GM23338 (cell line): Measurements from ENCODE around the gene BCL11B. TPM values are rescaled to one million over a fixed set of nuclear protein-coding genes. Genes with fewer than 3 reads are reported as not detected.

Source experiments
- ATAC-seq: fragments of 200-7000 bp; cut with Tn5 transposase; 3 replicates; pipeline ENCODE4 v1.9.1; 2020
- DNase-seq: peaks from one replicate; pipeline ENCODE4 v3.0.0-alpha.2; 2015; ENCODE audit warnings: low spot score
- H2AFZ ChIP-seq: fragments of 200-600 bp; sonication (generic); 2 replicates; pipeline ENCODE4 v1.8.0; 2016; ENCODE audit warnings: antibody characterized with exemption, mild to moderate bottlenecking, moderate library complexity
- H3F3A ChIP-seq: fragments of 200-600 bp; sonication (generic); replicated peaks from 2 replicates; pipeline ENCODE4 v1.8.0; 2017; ENCODE audit warnings: antibody characterized with exemption, mixed run types, low read depth
- H3K27ac ChIP-seq: fragments of 200-600 bp; sonication (generic); 2 replicates; pipeline ENCODE4 v1.6.1; 2016; ENCODE audit warnings: low read depth
- H3K27me3 ChIP-seq: fragments of 200-600 bp; sonication (generic); 2 replicates; pipeline ENCODE4 v1.8.0; 2016; ENCODE audit warnings: mild to moderate bottlenecking, mixed run types, moderate library complexity; ENCODE audit not compliant: insufficient read depth
- H3K36me3 ChIP-seq: fragments of 200-600 bp; sonication (generic); 2 replicates; pipeline ENCODE4 v1.8.0; 2016; ENCODE audit warnings: mild to moderate bottlenecking; ENCODE audit not compliant: insufficient read depth
- H3K4me1 ChIP-seq: fragments of 200-600 bp; sonication (generic); 2 replicates; pipeline ENCODE4 v1.8.0; 2016; ENCODE audit warnings: mild to moderate bottlenecking, moderate library complexity; ENCODE audit not compliant: insufficient read depth
- H3K4me2 ChIP-seq: fragments of 200-600 bp; sonication (generic); 2 replicates; pipeline ENCODE4 v1.7.1; 2017; ENCODE audit warnings: mixed run types
- H3K4me3 ChIP-seq: fragments of 200-600 bp; sonication (generic); 2 replicates; pipeline ENCODE4 v1.6.1; 2016; ENCODE audit warnings: mixed run types
- H3K79me2 ChIP-seq: fragments of 200-600 bp; sonication (generic); replicated peaks from 2 replicates; pipeline ENCODE4 v1.8.0; 2017; ENCODE audit warnings: mild to moderate bottlenecking; ENCODE audit not compliant: insufficient read depth
- H3K9me2 ChIP-seq: fragments of 200-600 bp; sonication (generic); 2 replicates; pipeline ENCODE4 v1.8.0; 2017; ENCODE audit not compliant: insufficient read depth
- H4K20me1 ChIP-seq: fragments of 200-600 bp; sonication (generic); replicated peaks from 2 replicates; pipeline ENCODE4 v1.8.0; 2017; ENCODE audit warnings: mild to moderate bottlenecking; ENCODE audit not compliant: insufficient read depth
- H3K27ac Mint-ChIP-seq: 2 replicates; pipeline ENCODE4 v1.8.0; 2020; ENCODE audit warnings: inconsistent platforms, mild to moderate bottlenecking, moderate library complexity, mixed read lengths
- H3K27me3 Mint-ChIP-seq: 3 replicates; pipeline ENCODE4 v1.8.0; 2022; ENCODE audit warnings: low read depth, mild to moderate bottlenecking, moderate library complexity, mixed read lengths, inconsistent platforms; ENCODE audit not compliant: insufficient read depth, poor library complexity
- H3K36me3 Mint-ChIP-seq: 3 replicates; pipeline ENCODE4 v1.8.0; 2021; ENCODE audit warnings: low read depth, mild to moderate bottlenecking, inconsistent platforms, moderate library complexity, mixed read lengths
- H3K4me1 Mint-ChIP-seq: 3 replicates; pipeline ENCODE4 v1.8.0; 2020; ENCODE audit warnings: mild to moderate bottlenecking, inconsistent platforms, mixed read lengths
- H3K4me3 Mint-ChIP-seq: 3 replicates; pipeline ENCODE4 v1.8.0; 2021; ENCODE audit warnings: moderate library complexity, mild to moderate bottlenecking, inconsistent platforms, mixed read lengths
- H3K9me3 Mint-ChIP-seq: 3 replicates; pipeline ENCODE4 v1.8.0; 2020; ENCODE audit warnings: moderate library complexity, mild to moderate bottlenecking, inconsistent platforms, mixed read lengths
- CREB1 ChIP-seq: fragments of 250-450 bp; sonication (Bioruptor Pico); IDR thresholded peaks from 2 replicates; pipeline ENCODE4 v1.5.0; 2020; ENCODE audit warnings: low read depth, mild to moderate bottlenecking, moderate library complexity
- EZH2 ChIP-seq: fragments of 200-600 bp; sonication (generic); IDR thresholded peaks from one replicate; pipeline ENCODE4 v1.8.0; 2017; ENCODE audit warnings: antibody characterized with exemption, mild to moderate bottlenecking, low read depth; ENCODE audit not compliant: unreplicated experiment
- EZH2phosphoT487 ChIP-seq: fragments of 200-600 bp; sonication (generic); IDR thresholded peaks from one replicate; pipeline ENCODE4 v1.8.1; 2018; ENCODE audit warnings: antibody characterized with exemption; ENCODE audit not compliant: unreplicated experiment
- JUNB ChIP-seq: IDR thresholded peaks from one replicate; pipeline ENCODE4 v1.6.1; 2016; ENCODE audit warnings: antibody characterized with exemption; ENCODE audit not compliant: unreplicated experiment
- NANOG ChIP-seq: IDR thresholded peaks from 2 replicates; pipeline ENCODE4 v1.6.1; 2016; ENCODE audit warnings: antibody characterized with exemption, borderline replicate concordance
- POLR2AphosphoS5 ChIP-seq: IDR thresholded peaks from 2 replicates; pipeline ENCODE4 v1.6.1; 2016; ENCODE audit warnings: antibody characterized with exemption, low read depth
- ZNF114 ChIP-seq: fragments of 250-450 bp; sonication (Bioruptor Pico); IDR thresholded peaks from 2 replicates; pipeline ENCODE4 v1.5.0; 2020; ENCODE audit warnings: mild to moderate bottlenecking, moderate library complexity
- ZNF331 ChIP-seq: fragments of 250-450 bp; sonication (Bioruptor Pico); IDR thresholded peaks from 2 replicates; pipeline ENCODE4 v1.5.0; 2020; ENCODE audit warnings: low read depth, mild to moderate bottlenecking, moderate library complexity
- polyA plus RNA-seq: library from polyadenylated mRNA; unstranded; fragments of >200 nt; fragmentation: Nextera tagmentation; extraction: Ambion mirVana; gene quantifications from 2 replicates; pipeline ENCODE4 v1.2.1, GENCODE V29; 2016
- total RNA-seq: library from RNA; depleted of rRNA; stranded (reverse); fragments of >200 nt; shearing (Covaris generic); gene quantifications from 2 replicates; pipeline ENCODE4 v1.2.3, GENCODE V29; 2014
- TF ChIP-seq, protein P1 (sequence below): IDR thresholded peaks from one replicate; pipeline ENCODE4 v1.6.1; 2018; ENCODE audit warnings: antibody characterized with exemption; ENCODE audit not compliant: unreplicated experiment
- TF ChIP-seq, protein P2 (sequence below): IDR thresholded peaks from 2 replicates; pipeline ENCODE4 v1.6.1; 2016; ENCODE audit warnings: antibody characterized with exemption

The BCL11B gene
- total and polyA plus RNA-seq, 2 experiments from 2014 or later = 2.4 to 6.7 TPM

DNA sequence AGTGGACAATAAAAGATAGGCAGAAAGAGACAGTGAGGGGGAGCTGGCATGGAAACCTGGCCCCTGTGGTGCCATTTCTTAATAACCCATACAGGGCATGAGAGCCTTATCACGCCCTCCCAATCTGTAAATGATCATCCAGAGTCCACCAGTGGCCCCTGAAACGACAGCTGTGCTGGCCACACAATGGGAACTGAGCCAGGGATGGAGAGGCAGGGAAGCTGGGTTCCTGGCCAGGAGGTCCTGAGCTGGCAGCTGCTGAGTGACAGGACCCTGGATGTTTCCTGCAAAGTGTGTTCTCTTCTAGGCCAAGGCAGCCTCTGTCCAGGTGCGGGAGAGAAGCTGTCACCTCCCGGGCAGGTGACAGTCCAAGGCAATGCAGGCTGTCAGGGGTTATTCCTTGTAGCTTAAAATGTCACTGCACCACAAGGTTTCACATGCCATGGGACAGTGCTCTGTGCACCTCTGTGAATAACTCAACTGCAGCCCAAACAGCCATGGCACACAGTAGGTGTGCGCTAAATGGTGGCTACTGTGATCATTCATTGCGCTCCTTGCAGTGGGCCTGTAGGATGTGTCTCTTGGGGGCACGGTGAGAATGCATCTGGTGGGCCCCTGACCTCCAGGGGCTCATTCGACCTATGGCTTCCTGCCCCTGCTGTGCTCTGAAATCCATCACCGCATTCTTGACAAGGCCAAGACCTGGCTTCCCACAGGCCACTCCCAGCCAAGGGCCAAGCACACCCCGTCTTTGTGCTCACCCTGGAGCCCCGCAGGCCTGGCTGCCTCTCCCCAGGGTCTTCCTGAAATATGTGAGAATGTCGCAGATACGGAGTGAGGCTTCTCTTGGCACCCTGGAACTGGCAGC is 46.3 kb upstream of the BCL11B start (continued):
- TF ChIP-seq, protein P1, sequence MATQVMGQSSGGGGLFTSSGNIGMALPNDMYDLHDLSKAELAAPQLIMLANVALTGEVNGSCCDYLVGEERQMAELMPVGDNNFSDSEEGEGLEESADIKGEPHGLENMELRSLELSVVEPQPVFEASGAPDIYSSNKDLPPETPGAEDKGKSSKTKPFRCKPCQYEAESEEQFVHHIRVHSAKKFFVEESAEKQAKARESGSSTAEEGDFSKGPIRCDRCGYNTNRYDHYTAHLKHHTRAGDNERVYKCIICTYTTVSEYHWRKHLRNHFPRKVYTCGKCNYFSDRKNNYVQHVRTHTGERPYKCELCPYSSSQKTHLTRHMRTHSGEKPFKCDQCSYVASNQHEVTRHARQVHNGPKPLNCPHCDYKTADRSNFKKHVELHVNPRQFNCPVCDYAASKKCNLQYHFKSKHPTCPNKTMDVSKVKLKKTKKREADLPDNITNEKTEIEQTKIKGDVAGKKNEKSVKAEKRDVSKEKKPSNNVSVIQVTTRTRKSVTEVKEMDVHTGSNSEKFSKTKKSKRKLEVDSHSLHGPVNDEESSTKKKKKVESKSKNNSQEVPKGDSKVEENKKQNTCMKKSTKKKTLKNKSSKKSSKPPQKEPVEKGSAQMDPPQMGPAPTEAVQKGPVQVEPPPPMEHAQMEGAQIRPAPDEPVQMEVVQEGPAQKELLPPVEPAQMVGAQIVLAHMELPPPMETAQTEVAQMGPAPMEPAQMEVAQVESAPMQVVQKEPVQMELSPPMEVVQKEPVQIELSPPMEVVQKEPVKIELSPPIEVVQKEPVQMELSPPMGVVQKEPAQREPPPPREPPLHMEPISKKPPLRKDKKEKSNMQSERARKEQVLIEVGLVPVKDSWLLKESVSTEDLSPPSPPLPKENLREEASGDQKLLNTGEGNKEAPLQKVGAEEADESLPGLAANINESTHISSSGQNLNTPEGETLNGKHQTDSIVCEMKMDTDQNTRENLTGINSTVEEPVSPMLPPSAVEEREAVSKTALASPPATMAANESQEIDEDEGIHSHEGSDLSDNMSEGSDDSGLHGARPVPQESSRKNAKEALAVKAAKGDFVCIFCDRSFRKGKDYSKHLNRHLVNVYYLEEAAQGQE = no peak
- TF ChIP-seq ZNF331 (CRISPR knock-in tag) = no peak
- no peak for TF ChIP-seq JUNB
- TF ChIP-seq CREB1 (CRISPR knock-in tag) = no peak
- no peak for TF ChIP-seq NANOG
- TF ChIP-seq POLR2AphosphoS5 = no peak

DNA sequence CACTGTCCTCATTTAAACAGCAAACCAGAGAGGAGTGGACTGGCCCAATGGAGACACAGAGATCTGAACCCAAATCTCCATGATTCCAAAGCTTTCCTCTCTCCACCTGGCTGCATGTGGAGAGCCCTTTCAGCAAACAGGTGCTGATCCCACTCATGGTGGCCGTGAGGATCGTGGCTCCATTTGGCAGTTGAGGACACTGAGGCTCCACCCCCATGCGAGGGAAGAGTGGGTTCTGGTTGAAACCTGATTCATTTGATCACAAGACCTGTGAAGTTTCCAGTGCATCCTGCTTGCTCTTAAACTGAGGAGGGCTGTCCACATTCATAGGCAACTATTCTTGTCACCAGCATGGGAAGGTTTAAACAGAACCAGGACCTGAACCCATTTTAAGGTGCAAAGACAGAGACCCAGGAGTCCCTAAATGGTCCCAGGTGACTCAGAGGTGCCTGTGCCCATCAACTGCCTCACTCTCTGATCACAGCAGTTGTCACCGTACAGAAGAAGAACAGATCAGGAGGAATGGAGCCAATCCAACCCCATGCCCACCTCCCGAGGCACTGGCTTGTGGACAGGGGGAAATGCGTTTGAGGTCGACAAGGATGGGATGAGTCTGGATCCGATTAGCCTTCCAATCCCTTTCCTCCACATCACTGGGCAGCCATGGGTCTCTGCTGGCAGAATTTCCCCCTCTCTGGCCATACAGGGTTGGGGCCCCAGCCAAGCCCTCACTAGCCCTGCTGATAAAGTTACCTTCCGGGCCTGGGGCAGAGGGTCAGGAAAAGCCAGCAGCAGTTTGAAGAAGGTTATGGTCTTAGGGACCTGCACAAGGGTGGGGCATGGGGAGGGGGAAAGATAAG is 45.5 kb upstream of the BCL11B start:
- Histone ChIP-seq H4K20me1 (no peaks in the 10 kb centered on the region), H3K4me3 (no peak overlapping the region), H3K4me1 (no peaks in the 10 kb centered on the region), H3K27me3 (no peaks in the 10 kb centered on the region), H3K4me2 (no peak overlapping the region), H3F3A (no peaks in the 10 kb centered on the region), H2AFZ (no peak overlapping the region), H3K9me2 (no peaks in the 10 kb centered on the region), H3K27ac (no peak overlapping the region), H3K79me2 (no peaks in the 10 kb centered on the region), H3K36me3 (no peaks in the 10 kb centered on the region)
- Mint-ChIP-seq H3K27me3 (peaks cover 4% of the 10 kb centered on the region), H3K36me3 (no peaks in the 10 kb centered on the region), H3K4me1 (peaks cover 28% of the 10 kb centered on the region), H3K4me3 (no peak overlapping the region), H3K9me3 (no peaks in the 10 kb centered on the region), H3K27ac (no peak overlapping the region)
- ATAC-seq = no peak
- no peak for DNase-seq
- TF ChIP-seq, protein P2, sequence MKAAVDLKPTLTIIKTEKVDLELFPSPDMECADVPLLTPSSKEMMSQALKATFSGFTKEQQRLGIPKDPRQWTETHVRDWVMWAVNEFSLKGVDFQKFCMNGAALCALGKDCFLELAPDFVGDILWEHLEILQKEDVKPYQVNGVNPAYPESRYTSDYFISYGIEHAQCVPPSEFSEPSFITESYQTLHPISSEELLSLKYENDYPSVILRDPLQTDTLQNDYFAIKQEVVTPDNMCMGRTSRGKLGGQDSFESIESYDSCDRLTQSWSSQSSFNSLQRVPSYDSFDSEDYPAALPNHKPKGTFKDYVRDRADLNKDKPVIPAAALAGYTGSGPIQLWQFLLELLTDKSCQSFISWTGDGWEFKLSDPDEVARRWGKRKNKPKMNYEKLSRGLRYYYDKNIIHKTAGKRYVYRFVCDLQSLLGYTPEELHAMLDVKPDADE = no peak
- TF ChIP-seq, protein P1 = no peak
- TF ChIP-seq ZNF114 = no peak
- no peak for TF ChIP-seq JUNB
- TF ChIP-seq NANOG = no peak
- no peak for TF ChIP-seq EZH2phosphoT487
- TF ChIP-seq CREB1 (CRISPR knock-in tag) = no peak
- no peak for TF ChIP-seq ZNF331 (CRISPR knock-in tag)
- TF ChIP-seq EZH2 = no peak
